ENCODE results near the gene HMCES.

- TF ChIP-seq CTCF (IDR thresholded peaks at IDR 0.05) (no peak), EP300 (IDR thresholded peaks at IDR 0.05) (no peak), POLR2A (IDR thresholded peaks at IDR 0.05) (no peak)
These were observed 31.7 kb downstream of the HMCES start for GRCh38 chr3:129310111-129311011.

Measured in tibial nerve (tissue), 4 donors.